Measurements from ENCODE around the gene KRTAP10-4. TPM values are rescaled to one million over a fixed set of nuclear protein-coding genes. Genes with fewer than 3 reads are reported as not detected.
"Not testable (repeated sequence)": the region's sequence is repeated elsewhere in the genome, so short reads cannot be mapped to it uniquely, and the experiment has no call there.

Gene KRTAP10-4
- total RNA-seq, 4 donors from 2014 or later, result not detected

DNA sequence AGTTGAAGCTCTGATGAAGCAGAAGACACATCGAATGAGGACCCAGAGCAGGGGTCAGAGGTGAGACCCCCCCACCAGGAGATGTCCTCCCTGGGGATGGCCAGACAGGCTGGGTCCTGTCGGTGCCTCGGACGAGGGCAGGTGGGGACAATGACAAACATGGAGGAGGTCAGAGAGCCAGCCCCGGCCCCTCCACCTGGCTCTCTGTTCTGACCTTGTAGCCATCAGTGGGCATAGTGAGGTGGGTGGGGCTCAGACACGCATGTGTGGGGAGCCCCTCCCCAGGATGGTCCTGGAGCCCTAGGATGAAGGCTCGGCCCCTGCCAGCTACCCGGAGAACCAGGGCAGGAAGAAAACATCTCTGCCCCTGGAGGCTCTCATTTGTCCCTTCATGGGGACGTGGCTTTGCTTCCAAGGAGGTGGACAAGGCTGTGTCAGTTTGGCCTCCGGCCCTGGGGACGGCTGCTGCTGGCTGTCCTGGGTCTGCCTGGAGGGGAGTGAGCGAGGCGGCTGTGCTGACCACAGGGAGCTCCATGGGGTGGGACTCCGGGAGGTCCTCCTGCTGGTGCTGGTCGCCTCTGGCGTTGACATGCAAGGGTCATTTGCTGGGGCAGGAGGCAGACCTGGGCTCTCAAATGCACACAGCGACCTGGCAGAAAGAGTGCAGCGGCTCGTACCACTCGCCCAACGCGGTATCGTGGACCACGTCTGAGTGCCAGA lies 16.2 kb downstream of the KRTAP10-4 start:
- Histone ChIP-seq H3K27ac (no peak overlapping the region), H3K36me3 (no peaks in the 10 kb centered on the region), H3K4me1 (no peaks in the 10 kb centered on the region), H3K27me3 (peaks cover 0 to 21% of the 10 kb centered on the region in 2 donors), H3K4me3 (no peak overlapping the region), H3K9me3 (peaks cover 0 to 22% (median 0%) of the 10 kb centered on the region in 4 donors)
- 79 to 87% methylated on average over 14 to 24 of the region's 24 CpGs for WGBS, 2 donors
- TF ChIP-seq, protein P1, sequence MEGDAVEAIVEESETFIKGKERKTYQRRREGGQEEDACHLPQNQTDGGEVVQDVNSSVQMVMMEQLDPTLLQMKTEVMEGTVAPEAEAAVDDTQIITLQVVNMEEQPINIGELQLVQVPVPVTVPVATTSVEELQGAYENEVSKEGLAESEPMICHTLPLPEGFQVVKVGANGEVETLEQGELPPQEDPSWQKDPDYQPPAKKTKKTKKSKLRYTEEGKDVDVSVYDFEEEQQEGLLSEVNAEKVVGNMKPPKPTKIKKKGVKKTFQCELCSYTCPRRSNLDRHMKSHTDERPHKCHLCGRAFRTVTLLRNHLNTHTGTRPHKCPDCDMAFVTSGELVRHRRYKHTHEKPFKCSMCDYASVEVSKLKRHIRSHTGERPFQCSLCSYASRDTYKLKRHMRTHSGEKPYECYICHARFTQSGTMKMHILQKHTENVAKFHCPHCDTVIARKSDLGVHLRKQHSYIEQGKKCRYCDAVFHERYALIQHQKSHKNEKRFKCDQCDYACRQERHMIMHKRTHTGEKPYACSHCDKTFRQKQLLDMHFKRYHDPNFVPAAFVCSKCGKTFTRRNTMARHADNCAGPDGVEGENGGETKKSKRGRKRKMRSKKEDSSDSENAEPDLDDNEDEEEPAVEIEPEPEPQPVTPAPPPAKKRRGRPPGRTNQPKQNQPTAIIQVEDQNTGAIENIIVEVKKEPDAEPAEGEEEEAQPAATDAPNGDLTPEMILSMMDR (IDR thresholded peaks at IDR 0.05), result no peak
- no peak for DNase-seq (ENCODE audit: low spot score in 2 of 2)

DNA sequence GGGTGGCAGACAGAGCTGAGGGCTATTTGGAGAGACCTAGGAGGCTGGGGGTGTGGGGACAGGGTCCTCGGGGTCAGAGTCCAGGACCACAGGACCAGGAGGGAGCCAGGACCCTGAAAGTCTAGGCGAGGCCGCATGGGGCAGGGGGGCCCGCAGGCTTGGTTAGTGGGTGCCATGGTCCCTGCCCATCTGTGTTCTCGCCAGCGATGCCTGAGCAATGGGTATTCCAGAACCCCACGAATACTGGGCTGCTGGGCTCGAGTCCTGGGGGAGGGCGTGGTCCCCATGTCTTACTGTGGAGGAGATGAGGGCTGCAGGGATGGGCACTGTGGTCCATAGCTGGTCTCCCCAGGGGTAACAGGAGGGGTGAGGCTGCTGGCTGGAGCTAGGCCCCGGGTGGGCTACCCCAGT lies 16.8 kb downstream of the KRTAP10-4 start:
- Histone ChIP-seq H3K27me3 (peaks cover 0 to 17% of the 10 kb centered on the region in 2 donors), H3K27ac (no peak overlapping the region), H3K4me3 (no peak overlapping the region), H3K9me3 (peaks cover 0 to 22% (median 0%) of the 10 kb centered on the region in 4 donors), H3K36me3 (no peaks in the 10 kb centered on the region), H3K4me1 (no peaks in the 10 kb centered on the region)
- TF ChIP-seq EP300 (IDR thresholded peaks at IDR 0.05), result no peak
- TF ChIP-seq POLR2A (IDR thresholded peaks at IDR 0.05), result no peak
- TF ChIP-seq, protein P1 (IDR thresholded peaks at IDR 0.05), result no peak
- no peak for DNase-seq (ENCODE audit: low spot score in 2 of 2)
- WGBS, 2 donors, result 71 to 86% methylated on average over 9 to 10 of the region's 10 CpGs

DNA sequence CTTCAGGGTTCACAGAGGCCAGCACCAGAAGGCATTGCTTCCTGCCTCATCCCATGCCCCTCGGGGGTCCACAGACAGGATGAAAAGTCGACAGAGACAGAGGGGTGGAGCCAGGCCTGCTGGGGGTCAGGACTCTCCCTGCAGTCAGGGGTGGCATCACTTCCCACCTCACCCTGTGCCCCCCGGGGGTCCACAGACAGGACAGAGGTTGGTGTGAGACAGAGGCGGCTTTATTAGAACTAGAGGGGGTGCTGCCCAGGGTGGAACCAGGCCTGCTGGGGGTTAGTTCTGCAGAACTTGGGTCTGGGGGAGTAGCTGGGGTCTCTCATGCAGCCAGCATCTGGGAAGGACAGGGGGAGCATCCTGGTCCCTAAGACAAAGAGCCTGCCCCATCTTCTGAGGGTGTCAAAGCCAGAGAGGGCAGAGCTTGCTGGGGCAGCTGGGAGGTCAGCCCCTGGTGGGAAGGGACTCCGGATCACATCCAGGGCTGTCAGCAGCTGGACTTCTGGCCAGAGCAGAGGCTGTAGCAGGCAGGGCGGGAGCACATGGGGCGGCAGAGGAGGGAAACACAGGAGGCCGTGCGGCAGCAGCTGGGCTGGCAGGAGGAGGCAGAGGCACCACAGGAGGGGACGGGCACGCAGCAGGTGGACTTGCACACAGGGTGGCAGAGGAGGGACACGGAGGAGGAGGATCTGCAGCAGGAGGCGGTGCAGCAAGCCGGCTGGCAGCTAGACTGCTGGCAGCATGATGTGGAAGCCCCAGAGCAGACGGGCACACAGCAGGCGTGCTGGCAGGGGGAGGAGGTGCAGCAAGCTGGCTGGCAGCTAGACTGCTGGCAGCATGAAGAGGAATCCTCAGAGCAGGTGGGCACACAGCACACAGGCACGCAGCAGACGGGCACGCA lies 17.6 kb downstream of the KRTAP10-4 start:
- H3K9me3 ChIP-seq, result peaks cover 0 to 15% (median 0%) of the 10 kb centered on the region in 4 donors
- H3K27me3 ChIP-seq, result peaks cover 0 to 10% of the 10 kb centered on the region in 2 donors

DNA sequence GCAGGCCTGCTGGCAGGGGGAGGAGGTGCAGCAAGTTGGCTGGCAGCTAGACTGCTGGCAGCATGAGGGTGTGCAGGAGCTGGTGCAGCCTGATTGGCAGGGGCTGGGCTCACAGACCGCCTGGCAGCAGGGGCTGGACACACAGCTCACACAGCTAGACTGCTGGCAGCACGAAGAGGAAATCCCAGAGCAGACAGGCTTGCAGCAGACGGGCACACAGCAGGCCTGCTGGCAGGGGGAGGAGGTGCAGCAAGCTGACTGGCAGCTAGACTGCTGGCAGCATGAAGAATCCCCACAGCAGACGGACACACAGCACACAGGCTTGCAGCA lies 18.2 kb downstream of the KRTAP10-4 start:
- not testable (repeated sequence) for H3K4me1 ChIP-seq; H3K27ac ChIP-seq; H3K36me3 ChIP-seq; DNase-seq (ENCODE audit: low spot score in 2 of 2); H3K4me3 ChIP-seq
- WGBS, 2 donors, result 33% methylated on average over 1 of the region's 4 CpGs; no CpG with 5 or more reads in 1 of the 2 donors
- peaks cover 0 to 10% of the 10 kb centered on the region in 2 donors for H3K27me3 ChIP-seq
- H3K9me3 ChIP-seq, result peaks cover 0 to 10% (median 0%) of the 10 kb centered on the region in 4 donors

More for the DNA sequence above, 17.6 kb downstream of the KRTAP10-4 start:
- not testable (repeated sequence) for H3K27ac ChIP-seq; H3K4me1 ChIP-seq; DNase-seq (ENCODE audit: low spot score in 2 of 2); H3K36me3 ChIP-seq; H3K4me3 ChIP-seq
- WGBS, 2 donors, result 64 to 65% methylated on average over 16 to 17 of the region's 19 CpGs

DNA sequence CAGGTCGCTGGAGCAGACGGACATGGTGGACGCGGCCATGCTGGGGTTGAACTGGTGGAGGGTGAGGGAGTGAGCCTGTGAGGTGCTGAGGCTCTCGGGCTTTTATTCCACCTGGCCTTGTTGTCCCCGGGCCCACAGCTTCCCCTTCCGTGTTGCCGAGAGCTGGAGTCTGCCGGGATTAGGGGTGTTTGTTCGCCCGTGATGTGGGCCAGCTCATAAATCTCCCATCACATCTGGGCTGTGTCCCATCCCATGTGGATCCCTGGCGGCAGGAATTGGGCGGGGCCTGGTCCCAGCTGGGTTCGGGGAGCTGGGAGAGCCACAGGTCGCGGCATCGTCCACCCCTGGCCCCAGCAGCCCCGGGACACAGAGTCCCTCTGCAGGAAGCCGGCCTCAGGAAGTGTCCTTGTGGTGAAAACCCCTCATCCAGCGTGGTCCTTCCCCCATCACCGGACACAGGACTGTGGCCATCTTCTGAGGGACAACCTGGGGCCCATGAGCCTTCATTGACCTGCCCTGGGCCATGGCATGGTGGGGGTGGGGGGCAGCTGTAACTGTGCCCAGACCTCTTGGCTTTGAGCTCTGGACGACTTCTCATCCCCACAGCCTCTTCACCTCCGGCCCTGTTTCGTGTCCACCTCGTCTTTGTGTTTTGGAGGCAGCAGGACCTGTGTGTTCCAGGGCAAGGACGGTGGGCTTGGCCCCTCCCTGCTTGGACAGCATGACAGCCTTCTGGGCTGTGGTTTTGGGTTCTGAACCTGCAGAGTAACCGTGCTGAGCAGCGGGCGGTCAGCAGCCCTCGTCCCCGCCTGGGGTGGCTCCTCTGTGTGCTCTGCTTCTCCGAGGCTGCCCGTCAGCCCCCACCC lies 19.1 kb downstream of the KRTAP10-4 start, which contains the start of gene KRTAP10-6:
Gene KRTAP10-6 (minus strand): TSS at position 60 of the 866 bp plus-strand sequence. CDS start 21 bp downstream, at position 39.
- DNase-seq (ENCODE audit: low spot score in 2 of 2), result no peak
- WGBS, 2 donors, result 50 to 56% methylated on average over 29 to 31 of the region's 33 CpGs
- no peak within 1 kb of the TSS for H3K4me3 ChIP-seq

More for the DNA sequence above, 19.1 kb downstream of the KRTAP10-4 start, which contains the start of gene KRTAP10-6:
- H3K27me3 ChIP-seq, result peaks cover 0 to 10% of the 10 kb centered on the region in 2 donors
- TF ChIP-seq EP300 (IDR thresholded peaks at IDR 0.05), result no peak
- H3K4me1 ChIP-seq, result no peaks in the 10 kb centered on the region
- H3K27ac ChIP-seq, result no peak within 1 kb of the TSS
- H3K36me3 ChIP-seq, result no peaks in the 10 kb centered on the region
- H3K9me3 ChIP-seq, result peaks cover 0 to 3% (median 0%) of the 10 kb centered on the region in 4 donors
